Frontal cortex (tissue), 4 donors: ENCODE measurements around the gene PSMD6. TPM values are rescaled to one million over a fixed set of nuclear protein-coding genes. Genes with fewer than 3 reads are reported as not detected.

ENCODE experiments used
- DNase-seq, 2 donors: peaks; one replicate each; pipeline ENCODE4 v3.0.0; 2012; ENCODE audit warnings: low spot score in 2 of 2
- FAIRE-seq: peaks from 2 replicates; lab custom pipeline; 2012; peaks lifted over from hg19 to GRCh38; lab: Jason Lieb, UNC
- total RNA-seq: library from RNA; depleted of rRNA; stranded (reverse); fragments of >200 nt; gene quantifications from one replicate; pipeline ENCODE4 v1.2.3, GENCODE V29; 2014
- donor health status: control.
- donor health status: control.
- donor health status: control.

PSMD6 gene
- total RNA-seq, 1 donor from 2014 or later: 63.2 TPM

GRCh38 chr3:64016941-64017620 is 6.2 kb downstream of the PSMD6 start:
- FAIRE-seq: no peak
- DNase-seq: no peak

- DNase-seq (no peak), FAIRE-seq (no peak)
Observed at GRCh38 chr3:64011685-64012084, 11.6 kb downstream of the PSMD6 start.

- no peak for DNase-seq
- FAIRE-seq: no peak
Observed at GRCh38 chr3:64010199-64010598, 13.1 kb downstream of the PSMD6 start.

- DNase-seq: no peak
- no peak for FAIRE-seq
Observed at GRCh38 chr3:64009528-64009927, 13.8 kb downstream of the PSMD6 start.

GRCh38 chr3:64008487-64009351 is 14.6 kb downstream of the PSMD6 start:
- FAIRE-seq: no peak
- no peak for DNase-seq

- no peak for FAIRE-seq
Observed at GRCh38 chr3:64008017-64008416, 15.3 kb downstream of the PSMD6 start.

GRCh38 chr3:64003589-64003988 is 19.7 kb downstream of the PSMD6 start:
- FAIRE-seq: no peak

More at GRCh38 chr3:64008017-64008416, 15.3 kb downstream of the PSMD6 start:
- DNase-seq: no peak

GRCh38 chr3:64002233-64002632 is 21.1 kb downstream of the PSMD6 start:
- no peak for DNase-seq
- FAIRE-seq: no peak

More at GRCh38 chr3:64003589-64003988, 19.7 kb downstream of the PSMD6 start:
- no peak for DNase-seq

- FAIRE-seq (no peak), DNase-seq (no peak)
Observed at GRCh38 chr3:64000453-64001055, 22.7 kb downstream of the PSMD6 start.

- DNase-seq: no peak
- no peak for FAIRE-seq
Observed at GRCh38 chr3:63998852-63999754, 24.2 kb downstream of the PSMD6 start.

GRCh38 chr3:63995086-63995485 is 28.2 kb downstream of the PSMD6 start:
- FAIRE-seq: no peak
- no peak for DNase-seq

- FAIRE-seq: no peak
- DNase-seq: peak; percentile 39 to 74
Observed at GRCh38 chr3:63993653-63994079, 29.6 kb downstream of the PSMD6 start.

- no peak for FAIRE-seq
- DNase-seq: no peak
Observed at GRCh38 chr3:63992516-63993209, 30.6 kb downstream of the PSMD6 start.

- DNase-seq (no peak), FAIRE-seq (no peak)
Observed at GRCh38 chr3:63991666-63992065, 31.6 kb downstream of the PSMD6 start.

- DNase-seq (no peak), FAIRE-seq (no peak)
Observed at GRCh38 chr3:63990733-63991132, 32.6 kb downstream of the PSMD6 start.

GRCh38 chr3:63990204-63990603 is 33.1 kb downstream of the PSMD6 start:
- DNase-seq (no peak), FAIRE-seq (no peak)

GRCh38 chr3:63988943-63989342 is 34.4 kb downstream of the PSMD6 start:
- FAIRE-seq: no peak

GRCh38 chr3:63986831-63987230 is 36.5 kb downstream of the PSMD6 start:
- DNase-seq (no peak), FAIRE-seq (no peak)

More at GRCh38 chr3:63988943-63989342, 34.4 kb downstream of the PSMD6 start:
- no peak for DNase-seq

- FAIRE-seq (no peak), DNase-seq (no peak)
Observed at GRCh38 chr3:63986146-63986545, 37.1 kb downstream of the PSMD6 start.
